ENCODE measurements around the gene NCOA1.

DNA sequence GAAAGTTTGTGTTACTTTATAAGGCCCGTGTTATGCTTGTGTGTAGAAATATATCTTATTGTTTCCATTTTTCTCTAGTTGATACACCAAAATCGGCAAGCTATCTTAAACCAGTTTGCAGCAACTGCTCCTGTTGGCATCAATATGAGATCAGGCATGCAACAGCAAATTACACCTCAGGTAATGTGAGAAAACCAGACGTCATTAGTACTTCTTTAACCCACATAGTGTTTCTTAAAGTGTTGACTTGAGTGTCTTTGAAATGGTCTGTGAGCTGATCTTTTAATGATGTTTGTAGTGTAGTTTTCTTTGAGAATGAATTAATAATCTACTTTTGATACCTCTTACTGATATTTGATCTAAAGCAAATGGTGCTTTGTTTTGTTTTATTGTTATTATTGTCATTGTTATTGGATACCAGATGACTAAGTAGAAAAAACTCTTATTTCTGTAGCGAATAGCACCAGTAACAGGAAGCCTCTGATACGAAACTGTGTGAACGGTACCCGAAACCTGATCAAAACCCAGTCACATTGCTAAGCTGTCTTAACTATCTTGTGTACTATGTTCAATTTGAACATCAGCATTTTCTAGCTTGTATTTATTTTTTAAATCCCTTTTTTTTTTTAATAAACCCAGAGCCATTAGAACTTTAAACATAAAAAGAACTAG lies 248.4 kb downstream of the NCOA1 start:
- TF ChIP-seq, protein P1, sequence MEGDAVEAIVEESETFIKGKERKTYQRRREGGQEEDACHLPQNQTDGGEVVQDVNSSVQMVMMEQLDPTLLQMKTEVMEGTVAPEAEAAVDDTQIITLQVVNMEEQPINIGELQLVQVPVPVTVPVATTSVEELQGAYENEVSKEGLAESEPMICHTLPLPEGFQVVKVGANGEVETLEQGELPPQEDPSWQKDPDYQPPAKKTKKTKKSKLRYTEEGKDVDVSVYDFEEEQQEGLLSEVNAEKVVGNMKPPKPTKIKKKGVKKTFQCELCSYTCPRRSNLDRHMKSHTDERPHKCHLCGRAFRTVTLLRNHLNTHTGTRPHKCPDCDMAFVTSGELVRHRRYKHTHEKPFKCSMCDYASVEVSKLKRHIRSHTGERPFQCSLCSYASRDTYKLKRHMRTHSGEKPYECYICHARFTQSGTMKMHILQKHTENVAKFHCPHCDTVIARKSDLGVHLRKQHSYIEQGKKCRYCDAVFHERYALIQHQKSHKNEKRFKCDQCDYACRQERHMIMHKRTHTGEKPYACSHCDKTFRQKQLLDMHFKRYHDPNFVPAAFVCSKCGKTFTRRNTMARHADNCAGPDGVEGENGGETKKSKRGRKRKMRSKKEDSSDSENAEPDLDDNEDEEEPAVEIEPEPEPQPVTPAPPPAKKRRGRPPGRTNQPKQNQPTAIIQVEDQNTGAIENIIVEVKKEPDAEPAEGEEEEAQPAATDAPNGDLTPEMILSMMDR (optimal IDR thresholded peaks at IDR 0.05 in 1 of 3, IDR thresholded peaks at IDR 0.05 in 1 of 3, conservative IDR thresholded peaks at IDR 0.05 in 1 of 3; ENCODE audit: extremely low read depth in 1 of 3, insufficient read depth in 2 of 3, low read length in 3 of 3): no peak
- no peak for TF ChIP-seq EZH2 (IDR thresholded peaks at IDR 0.05; ENCODE audit: low read length)

All from keratinocyte (primary cell).